Coronary artery (tissue), 2 donors: ENCODE data around the gene RPL19.
"Not testable (repeated sequence)": the region's sequence is repeated elsewhere in the genome, so short reads cannot be mapped to it uniquely, and the experiment has no call there.

Experiments used
- DNase-seq: peaks from one replicate; pipeline ENCODE4 v3.0.0-alpha.2; 2017; ENCODE audit warnings: low spot score
- H3K27ac ChIP-seq, 2 donors: fragments of 200-600 bp; sonication (generic); one replicate each; pipeline ENCODE4 v1.5.1; 2016 to 2019
- H3K4me3 ChIP-seq: fragments of 200-600 bp; sonication (generic); 2 replicates; pipeline ENCODE4 v1.5.1; 2016; ENCODE audit warnings: mild to moderate bottlenecking, moderate library complexity
- CTCF ChIP-seq: fragments of 200-600 bp; sonication (generic); IDR thresholded peaks from one replicate; pipeline ENCODE4 v1.5.1; 2019; ENCODE audit warnings: antibody characterized with exemption

The RPL19 gene

GRCh38 chr17:39244016-39244599 is 44.0 kb downstream of the RPL19 start:
- TF ChIP-seq CTCF: no peak
- DNase-seq: no peak
- no peak overlapping the region for H3K4me3 ChIP-seq
- no peak overlapping the region for H3K27ac ChIP-seq

DNA sequence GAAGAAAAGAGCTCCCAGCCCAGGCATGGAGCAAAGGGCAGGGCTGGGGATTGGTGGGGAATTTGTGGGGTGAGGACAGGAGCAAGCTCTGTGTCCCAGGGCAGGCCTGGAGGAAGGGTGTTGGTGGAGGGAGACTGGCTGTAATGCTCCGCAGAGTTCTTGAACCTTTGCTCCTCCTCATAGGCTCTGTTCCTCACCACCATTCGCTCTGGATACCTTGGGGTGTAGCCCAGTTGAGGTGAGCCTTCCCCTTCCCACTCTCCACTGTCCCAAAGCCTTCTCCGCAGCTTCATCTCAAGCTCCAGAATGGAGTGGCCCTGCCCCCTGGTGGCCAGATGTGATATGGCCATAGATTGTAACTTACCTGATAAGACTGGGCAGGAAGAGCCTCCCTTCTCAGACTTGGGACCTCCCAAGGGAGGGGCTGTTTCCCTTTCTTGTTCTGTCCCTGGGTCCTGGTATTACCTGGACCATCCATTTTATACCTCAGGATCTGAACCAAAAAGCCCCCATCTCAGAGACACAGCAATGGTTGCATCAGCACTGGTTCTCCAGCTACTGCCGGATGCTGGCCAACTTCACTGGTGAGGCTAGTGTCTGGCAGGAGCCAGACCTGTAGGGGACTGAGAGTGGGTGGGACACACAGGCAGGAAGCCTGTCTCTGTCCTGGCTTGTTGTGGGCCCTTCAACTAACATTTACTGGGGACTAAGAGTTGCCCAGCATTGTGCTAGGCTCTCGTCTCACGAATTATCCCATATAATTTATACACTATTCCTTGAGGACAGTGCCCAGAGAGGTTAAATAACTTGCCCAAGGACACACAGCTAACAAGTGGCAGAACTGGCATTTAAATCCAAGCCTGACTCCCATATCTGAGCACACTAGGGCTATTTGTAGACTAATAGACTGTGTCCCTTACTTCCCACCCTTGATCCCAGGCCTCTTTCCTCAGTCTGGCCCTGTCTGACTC is 44.8 kb downstream of the RPL19 start:
- no peak for DNase-seq
- peak; percentile 95 for TF ChIP-seq CTCF
- Histone ChIP-seq H3K4me3 (no peak overlapping the region), H3K27ac (no peak overlapping the region)

GRCh38 chr17:39246274-39246673 is 46.2 kb downstream of the RPL19 start:
- H3K27ac ChIP-seq: no peak overlapping the region
- no peak for TF ChIP-seq CTCF
- no peak for DNase-seq
- no peak overlapping the region for H3K4me3 ChIP-seq

DNA sequence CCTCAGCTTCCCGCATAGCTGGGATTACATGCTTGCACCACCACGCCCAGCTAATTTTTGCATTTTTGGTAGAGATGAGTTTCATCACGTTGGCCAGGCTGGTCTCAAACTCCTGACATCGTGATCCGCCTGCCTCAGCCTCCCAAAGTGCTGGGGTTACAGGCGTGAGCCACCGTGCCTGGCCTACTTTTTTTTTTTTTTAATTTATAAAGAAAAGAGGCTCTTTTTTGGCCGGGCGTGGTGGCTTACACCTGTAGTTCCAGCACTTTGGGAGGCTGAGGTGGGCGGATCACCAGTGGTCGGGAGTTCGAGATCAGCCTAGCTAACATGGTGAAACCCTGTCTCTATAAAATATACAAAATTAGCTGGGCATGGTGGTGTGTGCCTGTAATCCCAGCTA is 50.0 kb downstream of the RPL19 start:
- not testable (repeated sequence) for H3K4me3 ChIP-seq, H3K27ac ChIP-seq, DNase-seq

- Histone ChIP-seq H3K27ac (no peak overlapping the region), H3K4me3 (no peak overlapping the region)
- DNase-seq: no peak
- no peak for TF ChIP-seq CTCF
These were observed 51.9 kb downstream of the RPL19 start for GRCh38 chr17:39251997-39252396.

- no peak overlapping the region for H3K27ac ChIP-seq
- no peak overlapping the region for H3K4me3 ChIP-seq
- TF ChIP-seq CTCF: no peak
- DNase-seq: no peak
These were observed 52.8 kb downstream of the RPL19 start for GRCh38 chr17:39252788-39253460.
